IPS-NIHi7 (cell line): ENCODE measurements around the gene PHLPP1.
"Not testable (repeated sequence)": the region's sequence is repeated elsewhere in the genome, so short reads cannot be mapped to it uniquely, and the experiment has no call there.

Experiments used
- DNase-seq: peaks from one replicate; pipeline ENCODE4 v3.0.0; 2012; ENCODE audit warnings: mixed read lengths; ENCODE audit errors: extremely low spot score

The PHLPP1 gene

DNA sequence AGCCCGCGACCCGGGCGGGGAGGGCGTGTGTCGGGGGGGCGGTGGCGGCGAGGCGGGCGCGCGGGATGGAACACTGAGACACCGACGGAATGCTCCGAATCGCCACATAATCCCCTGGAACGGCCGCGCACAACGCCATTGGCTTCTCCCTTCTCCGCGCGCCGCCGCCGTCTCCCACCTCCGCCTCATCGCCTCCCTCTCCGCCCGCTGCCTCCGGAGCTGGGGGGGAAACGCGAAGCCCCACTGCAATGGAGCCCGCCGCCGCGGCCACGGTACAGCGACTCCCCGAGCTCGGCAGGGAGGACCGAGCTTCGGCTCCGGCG lies at the start of gene PHLPP1:
Gene PHLPP1, plus strand, starts transcription at position 106 of the 323 bp plus-strand sequence. Its CDS starts 143 bp downstream, at position 249.
- DNase-seq, result no peak

DNA sequence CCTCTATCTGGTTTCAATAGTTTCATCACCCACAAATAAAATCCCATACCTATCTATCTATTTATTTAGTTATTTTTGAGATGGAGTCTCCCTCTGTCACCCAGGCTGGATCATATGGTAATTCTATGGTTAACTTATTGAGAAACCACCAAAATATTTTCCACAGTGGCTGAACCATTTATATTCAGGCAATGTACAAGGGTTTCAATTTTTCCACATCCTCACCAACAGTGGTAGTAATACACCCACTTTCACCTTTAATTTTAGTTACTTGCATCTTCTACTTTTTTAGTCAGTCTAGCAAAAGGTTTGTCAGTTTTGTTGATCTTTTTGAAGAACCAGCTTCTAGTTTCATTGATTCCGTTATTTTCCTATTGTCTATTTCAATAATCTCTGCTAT lies 46.1 kb upstream of the PHLPP1 start:
- no peak for DNase-seq

DNA sequence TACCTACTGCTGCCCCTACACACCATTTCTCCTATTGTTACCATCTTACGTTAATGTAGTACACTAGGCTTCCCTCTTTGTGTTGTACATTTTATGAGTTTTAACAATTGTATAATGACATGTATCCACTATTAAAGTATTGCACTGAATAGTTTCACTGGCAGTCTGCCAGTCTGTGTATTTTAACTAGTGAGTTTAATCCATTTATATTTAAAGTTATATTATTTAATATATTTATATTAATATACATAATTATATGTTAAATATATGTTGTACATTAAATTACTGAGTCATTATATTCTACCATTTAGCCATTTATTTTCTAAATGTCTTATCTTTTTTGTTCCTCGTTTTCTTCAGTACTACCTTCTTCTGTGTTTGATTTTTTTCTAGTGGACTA lies 44.8 kb upstream of the PHLPP1 start:
- DNase-seq, result no peak

DNA sequence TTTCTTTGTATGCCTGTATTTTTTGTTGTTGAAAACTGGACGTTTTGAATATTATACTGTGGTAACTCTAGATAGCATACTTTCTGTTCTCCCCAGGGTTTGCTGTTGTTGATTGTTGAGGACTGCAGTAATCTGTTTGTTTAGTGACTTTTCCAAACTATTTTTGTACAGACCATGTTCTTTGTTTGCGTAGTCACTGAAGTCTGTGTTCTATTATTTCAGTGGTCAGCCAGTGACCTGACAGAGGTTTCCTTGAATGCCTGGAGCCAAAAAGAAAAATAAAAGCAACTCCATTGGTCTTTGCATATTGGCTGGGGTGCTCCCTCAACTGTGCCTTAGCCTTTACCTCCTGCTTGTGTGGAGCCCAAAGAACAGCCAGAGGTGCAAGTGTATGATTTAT lies 42.7 kb upstream of the PHLPP1 start:
- no peak for DNase-seq

DNA sequence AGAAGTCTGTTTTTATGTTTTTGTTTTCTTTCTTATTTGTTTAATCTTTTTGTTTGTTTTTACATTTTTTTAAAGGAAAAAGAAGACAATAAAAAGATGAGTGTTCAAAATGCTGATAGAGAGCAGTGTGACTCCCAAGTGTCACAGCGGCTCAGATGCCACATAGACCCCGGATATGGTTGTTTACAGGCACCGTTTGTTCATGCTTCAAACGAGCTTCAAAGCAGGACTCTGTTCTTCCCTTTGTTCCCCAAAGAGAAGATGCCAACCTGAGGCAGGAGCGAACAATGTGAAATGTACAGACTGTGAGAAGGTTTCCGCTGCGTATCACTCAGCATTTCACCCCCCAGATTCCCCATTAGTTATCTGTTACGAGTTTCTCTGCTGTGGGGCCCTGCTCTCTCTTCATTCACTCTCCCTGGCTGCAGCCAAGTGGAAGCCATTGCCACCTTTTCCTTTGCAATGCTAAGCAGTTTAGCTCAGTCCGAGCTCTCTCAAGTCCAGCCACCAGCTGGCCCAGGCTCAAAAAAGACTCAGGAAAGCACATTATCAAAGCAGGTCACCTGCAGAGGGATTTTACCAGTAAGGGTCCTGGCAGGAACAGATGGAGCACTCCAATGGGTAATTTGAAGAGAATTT lies 36.4 kb upstream of the PHLPP1 start:
- DNase-seq, result peak; percentile 33

DNA sequence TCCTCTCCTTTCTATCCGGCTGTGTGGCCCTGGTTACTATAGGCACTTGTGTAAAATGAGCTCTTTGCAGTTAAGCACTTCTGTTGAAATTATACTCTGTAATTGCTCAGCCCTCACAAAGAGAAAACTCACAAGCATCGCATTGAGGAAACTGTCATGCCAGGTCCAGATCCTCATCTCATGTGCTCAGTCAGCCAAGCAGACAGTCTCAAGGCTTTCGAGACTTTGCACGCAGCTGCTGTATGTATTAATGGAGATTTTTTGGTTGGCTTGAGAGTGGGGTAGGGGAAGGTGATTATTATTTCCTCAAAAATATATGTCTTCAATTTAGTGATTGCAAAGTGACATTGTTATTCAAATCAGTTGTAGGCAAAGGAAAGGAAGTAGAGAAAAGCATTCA lies 33.0 kb upstream of the PHLPP1 start:
- DNase-seq, result no peak

DNA sequence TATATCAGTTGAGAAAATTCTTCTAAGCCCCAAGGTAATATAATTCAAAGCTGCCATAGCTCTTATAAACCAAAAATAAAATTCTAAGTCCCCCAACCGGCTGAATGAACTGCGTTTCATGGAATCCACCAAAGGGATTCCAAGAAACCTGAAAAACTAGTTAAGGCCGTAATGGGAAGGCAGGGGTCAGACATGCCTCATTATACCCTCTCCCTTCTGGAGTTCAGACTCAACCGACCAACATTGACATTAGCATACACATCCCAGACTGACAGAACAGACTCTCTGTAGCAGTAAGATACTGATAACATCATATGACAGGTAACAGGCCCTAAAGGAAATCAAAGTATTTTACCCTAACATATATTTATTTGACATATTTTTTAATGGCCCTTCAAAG lies 31.4 kb upstream of the PHLPP1 start:
- DNase-seq, result no peak

DNA sequence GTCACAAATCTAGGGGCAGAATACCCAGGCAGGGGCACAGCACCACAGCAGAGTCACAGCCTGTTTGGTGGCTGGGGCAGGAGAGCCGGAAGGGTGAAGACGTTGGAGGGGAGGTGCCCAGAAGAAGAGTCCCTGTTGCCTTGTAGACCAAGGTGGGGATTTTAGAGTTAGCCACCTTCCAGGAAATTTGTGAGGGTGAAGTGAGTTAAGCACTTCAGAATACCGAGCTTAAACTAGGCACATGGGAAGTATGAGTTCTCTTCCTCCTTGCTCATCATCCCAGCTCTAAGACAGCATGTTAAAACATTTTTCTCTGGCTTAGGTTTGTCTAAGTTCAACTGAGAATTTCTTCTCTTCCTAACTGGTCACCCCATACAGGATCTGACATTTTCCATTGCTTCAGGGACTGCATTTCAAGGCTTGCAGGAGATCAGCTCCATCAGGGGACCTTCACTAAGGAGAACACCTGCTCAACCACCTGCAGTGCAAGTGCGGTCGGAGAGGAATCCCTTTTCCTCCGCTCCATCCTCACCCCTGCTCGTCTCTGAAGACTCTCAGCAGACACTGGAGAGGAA lies 26.5 kb upstream of the PHLPP1 start:
- no peak for DNase-seq

DNA sequence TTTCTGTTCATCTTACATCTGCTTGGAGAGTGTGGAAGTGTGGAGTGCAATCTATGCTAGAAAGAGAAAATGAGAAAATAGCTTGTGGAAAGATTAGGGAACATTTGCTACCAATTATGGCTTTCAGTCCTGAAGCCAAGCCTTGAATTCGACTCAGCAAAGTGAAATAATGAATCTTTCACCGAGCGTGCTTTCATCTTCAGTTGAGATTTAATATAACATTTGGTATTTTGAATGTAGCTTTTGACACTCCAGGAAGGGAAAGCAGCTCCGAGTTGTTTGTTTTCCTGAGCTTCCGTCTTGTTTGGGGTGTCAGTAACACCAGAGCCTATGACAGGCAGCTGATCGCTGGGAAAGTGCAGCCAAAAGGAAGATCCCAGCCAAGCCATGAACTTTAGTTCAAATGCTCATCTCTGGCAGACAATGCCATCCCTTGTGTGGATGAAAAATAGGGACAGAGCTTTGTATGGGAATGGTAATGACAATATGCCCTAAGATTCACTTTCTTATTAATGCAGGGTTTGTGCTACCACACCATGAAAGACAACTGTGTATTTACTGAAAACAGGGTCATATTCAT lies 25.0 kb upstream of the PHLPP1 start:
- no peak for DNase-seq

DNA sequence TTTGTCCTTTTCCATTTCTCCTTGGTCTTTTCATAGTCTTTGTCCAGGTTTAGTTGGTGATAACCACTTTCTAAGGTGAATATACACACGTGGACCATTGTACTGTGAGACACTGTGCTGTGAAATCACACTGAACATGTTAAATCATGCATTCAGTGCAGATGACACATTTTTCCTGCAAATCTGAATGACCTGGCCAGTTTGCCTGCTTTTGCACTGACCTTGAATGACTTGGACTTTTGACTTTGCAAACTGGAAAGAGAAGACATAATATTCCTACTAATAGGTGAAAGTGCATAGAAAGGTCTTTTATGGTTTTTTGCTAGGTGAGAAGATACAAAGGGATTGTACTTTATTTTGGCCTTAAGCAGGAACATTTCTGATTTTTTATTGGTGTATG lies 21.7 kb upstream of the PHLPP1 start:
- DNase-seq, result no peak

DNA sequence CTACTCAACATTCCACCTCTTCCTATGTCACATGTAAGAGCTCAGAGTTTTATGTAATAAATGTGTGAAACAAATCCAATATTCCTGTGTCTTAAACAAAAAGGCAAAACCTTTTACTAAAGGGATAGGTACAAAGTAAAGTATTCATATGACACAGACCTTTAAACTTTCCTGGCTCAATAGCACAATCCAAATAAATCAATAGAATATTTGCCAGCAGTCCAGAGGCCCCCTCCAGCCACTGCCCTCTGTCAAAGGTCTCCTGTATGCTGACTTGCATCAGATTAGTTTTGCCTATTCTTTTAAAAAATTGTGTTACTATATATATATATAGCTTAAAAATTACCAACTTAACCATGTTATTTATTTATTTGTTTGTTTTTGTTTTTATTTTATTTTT lies 17.7 kb upstream of the PHLPP1 start:
- DNase-seq, result no peak

DNA sequence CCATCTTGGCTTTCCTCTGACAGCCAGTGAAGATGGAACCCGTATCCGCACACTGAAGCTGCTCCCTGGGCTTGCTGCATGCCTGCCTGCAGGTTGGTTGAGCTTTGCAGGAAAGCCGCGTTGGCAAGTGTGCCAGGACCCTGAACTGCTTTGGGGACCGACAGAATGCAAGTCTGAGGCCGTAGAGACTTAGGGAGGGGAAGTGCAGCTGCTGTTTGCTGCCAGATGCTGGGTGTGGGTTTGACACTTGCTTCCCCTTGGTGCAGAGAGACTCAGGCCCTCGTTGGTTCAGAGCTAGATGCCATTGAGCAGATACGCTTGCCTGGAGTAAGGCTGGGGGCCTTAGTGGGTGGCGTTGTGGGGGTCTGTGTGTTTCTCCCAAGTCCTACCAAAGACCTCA lies 13.1 kb upstream of the PHLPP1 start:
- DNase-seq, result no peak

DNA sequence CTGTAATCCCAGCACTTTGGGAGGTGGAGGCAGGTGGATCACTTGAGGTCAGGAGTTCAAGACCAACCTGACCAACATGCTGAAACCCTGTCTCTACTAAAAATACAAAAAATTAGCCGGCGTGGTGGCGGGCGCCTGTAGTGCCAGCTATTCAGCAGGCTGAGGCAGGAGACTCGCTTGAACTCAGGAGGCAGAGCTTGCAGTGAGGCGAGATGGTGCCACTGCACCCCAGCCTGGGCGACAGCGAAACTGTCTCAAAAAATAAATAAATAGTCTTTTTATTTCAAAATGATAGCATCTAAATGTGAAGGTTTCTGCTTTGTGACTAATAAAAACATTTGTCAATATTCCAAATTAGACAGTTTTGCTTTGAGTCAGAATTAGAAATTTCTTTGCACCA lies 8.5 kb upstream of the PHLPP1 start:
- not testable (repeated sequence) for DNase-seq

DNA sequence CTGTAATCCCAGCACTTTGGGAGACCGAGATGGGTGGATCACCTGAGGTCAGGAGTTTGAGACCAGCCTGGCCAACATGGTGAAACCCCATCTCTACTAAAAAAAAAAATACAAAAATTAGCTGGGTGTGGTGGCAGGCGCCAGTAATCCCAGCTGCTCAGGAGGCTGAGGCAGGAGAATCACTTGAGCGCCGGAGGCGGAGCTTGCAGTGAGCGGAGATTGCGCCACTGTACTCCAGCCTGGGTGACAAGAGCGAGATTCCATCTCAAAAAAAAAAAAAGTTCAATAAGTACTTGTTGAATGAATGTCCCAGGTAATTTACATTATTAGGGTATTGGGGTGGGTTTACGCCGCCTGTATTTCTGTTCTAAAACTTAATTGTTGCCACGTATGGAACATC lies 5.4 kb upstream of the PHLPP1 start:
- DNase-seq, result not testable (repeated sequence)

DNA sequence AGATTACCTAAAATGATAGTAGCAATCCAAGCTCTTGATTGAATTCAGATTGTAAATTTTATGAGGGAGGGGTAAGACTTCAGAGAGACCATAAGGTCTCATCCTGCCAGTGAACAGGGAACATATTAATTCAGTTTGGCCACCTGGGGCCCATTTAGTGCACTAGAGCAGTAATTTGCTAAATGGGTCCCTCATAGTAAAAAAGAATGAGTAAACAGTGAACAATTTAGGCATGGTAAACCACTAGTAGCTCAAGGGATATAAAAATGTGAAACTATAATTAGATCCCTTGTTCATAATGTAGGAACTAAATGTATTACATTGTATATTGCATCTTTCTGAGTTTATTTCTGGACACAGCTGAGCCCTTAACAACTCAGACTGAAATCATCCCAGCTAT lies 4.9 kb upstream of the PHLPP1 start:
- no peak for DNase-seq

DNA sequence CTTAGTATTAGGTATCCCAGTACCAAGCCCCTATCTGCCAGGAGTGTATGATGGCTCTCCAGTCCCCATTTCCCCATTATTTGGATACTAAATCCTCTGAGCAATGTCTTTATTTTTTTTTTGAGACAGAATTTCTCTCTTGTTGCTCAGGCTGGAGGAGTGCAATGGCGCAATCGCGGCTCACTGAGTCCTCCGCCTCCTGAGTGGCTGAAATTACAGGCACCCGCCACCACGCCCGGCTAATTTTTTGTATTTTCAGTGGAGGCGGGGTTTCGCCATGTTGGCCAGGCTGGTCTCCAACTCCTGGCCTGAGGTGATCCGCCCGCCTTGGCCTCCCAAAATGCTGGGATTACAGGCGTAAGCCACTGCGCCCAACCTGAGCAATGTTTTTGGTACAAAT lies 3.6 kb upstream of the PHLPP1 start:
- DNase-seq, result no peak

DNA sequence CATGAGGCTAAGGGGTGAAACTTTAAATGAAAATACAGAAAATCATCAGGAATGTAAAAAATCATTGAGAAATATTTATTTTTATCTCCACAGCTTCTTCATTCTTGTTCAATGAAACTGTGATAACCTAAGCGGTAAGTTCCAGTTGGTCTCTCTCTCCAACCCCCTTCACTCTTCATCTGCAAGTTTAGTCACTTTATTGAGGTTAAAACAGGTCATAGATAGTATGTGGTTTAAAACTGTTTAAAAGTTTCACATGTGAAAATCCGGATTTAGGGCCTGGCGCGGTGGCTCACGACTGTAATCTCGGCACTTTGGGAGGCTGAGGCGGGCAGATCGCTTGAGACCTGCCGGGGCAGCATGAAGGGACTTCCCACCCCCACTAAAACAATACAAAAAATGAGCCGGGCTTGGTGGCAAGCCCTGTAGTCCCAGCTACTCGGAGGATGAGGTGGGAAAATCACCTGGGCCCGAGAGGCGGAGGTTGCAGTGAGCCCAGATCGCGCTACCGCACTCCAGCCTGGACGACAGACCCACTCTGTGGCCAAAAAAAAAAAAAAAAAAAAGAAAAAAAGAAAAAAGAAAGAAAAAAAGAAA lies 1.6 kb upstream of the PHLPP1 start:
- no peak for DNase-seq

DNA sequence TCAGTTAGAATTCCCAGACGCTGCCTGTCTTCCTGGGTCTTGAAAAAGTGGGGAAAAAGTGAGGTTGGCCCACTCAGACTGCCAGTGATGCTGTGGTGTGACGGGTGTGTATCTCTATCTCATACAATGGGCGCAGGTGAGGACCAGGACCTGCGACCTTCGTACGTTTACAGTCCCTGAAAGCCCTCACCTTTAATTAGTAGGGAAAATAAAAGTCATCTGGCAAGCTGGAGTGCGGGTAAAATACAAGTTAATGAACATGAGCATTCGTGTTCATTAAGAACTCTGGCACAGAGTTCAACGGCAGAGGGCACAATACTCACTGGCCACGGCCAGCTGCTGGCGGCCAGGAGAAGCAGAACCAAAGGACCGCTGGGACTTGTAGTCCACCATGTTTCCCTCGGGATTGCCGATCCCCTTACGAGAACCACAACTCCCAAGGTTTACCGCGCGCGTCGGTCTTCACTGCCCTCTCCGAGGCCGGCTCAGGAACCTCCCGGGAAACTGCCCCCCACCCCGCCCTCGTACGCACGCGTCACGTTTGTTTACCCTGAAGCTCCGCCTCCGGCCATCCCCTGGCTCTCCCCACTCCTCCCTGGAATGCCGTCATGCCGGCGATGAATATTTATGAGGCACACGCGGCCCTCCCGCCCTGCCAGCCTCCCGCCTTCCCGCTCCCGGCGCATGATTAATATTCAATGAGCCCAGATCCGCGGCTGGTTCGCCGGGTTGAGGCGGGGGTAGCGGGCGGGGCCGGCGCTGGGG lies 488 bp upstream of the PHLPP1 start:
- peak; percentile 95 for DNase-seq

DNA sequence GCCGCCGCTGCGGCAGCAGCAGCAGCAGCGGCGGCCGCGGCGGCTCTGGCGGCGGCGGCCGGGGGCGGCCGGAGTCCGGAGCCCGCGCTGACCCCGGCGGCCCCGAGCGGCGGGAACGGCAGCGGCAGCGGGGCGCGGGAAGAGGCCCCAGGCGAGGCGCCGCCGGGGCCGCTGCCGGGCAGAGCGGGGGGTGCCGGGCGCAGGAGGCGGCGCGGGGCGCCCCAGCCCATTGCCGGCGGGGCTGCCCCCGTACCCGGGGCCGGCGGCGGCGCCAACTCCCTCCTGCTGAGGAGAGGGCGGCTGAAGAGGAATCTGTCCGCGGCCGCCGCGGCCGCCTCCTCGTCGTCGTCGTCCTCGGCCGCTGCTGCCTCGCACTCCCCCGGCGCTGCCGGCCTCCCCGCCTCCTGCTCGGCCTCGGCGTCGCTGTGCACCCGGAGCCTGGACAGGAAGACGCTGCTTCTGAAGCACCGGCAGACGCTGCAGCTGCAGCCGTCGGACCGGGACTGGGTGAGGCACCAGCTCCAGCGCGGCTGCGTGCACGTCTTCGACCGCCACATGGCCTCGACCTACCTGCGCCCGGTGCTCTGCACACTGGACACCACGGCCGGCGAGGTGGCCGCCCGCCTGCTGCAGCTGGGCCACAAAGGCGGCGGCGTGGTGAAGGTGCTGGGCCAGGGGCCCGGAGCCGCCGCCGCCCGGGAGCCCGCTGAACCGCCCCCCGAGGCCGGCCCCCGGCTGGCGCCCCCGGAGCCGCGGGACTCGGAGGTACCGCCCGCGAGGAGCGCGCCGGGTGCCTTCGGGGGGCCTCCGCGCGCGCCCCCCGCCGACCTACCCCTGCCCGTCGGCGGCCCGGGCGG lies 646 bp downstream of the PHLPP1 start:
- DNase-seq, result no peak

DNA sequence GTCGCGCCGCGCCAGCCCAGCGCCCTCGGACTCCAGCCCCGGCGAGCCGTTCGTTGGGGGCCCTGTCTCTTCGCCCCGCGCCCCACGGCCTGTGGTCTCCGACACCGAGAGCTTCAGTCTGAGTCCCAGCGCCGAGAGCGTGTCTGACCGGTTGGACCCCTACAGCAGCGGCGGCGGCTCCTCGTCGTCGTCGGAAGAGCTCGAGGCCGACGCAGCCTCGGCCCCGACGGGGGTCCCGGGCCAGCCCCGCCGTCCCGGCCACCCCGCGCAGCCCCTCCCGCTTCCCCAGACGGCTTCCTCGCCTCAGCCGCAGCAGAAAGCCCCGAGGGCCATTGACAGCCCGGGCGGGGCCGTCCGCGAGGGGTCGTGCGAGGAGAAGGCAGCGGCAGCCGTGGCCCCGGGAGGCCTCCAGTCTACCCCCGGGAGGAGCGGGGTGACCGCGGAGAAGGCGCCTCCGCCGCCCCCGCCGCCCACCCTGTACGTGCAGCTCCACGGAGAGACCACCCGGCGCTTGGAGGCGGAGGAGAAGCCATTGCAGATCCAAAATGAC lies 1.4 kb downstream of the PHLPP1 start:
- peak; percentile 61 for DNase-seq

DNA sequence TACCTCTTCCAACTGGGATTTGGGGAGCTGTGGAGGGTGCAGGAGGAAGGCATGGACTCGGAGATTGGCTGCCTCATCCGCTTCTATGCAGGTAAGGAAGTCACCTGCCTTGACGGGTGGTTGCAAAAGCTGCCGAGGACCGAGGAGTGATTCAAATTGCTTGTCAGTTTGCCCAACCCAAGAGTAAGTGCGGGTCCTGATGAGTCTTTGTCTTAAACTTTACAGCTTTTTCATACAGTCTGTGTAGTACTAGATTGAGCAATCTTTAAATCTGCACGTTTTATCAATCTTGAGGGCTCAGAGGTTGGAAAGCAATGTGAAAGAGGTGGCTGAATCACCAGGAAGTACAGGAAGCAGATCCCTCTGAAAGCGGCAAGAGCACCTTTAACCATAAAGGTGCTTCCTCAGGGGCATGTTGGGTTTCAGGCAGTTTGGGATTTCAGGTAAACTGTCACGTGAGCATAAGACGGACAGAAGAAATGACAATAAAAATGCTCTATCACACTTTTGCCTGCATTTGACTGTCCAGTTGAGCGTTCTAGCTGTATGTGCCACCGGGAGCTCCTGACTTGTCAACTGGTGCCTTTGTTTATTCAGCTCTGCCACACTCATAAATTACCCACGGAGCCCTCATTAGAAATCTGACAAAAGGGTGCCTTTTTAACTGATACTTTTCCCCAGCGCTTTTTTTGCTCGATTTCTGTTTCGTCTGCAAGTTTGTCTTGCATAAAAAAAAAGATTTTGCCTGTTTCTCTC lies 2.0 kb downstream of the PHLPP1 start:
- no peak for DNase-seq
